IMR-90 (cell line): ENCODE results near the gene CD300C. TPM values are rescaled to one million over a fixed set of nuclear protein-coding genes. Genes with fewer than 3 reads are reported as not detected.

Experiments
- ATAC-seq: fragments of 200-7000 bp; cut with Tn5 transposase; 2 replicates; pipeline ENCODE4 v1.9.1; 2020; ENCODE audit warnings: low read depth, mild to moderate bottlenecking, moderate library complexity
- BruUV-seq: library from RNA; stranded (reverse); fragments of 400-500 nt; replicated peaks from 2 replicates; lab custom pipeline; 2021; lab: Mats Ljungman, UMichigan
- CTCF ChIA-PET: fragments of 300-600 bp; formaldehyde crosslinking; extraction: SDS; loops from one replicate; lab custom pipeline; 2021; ENCODE audit warnings: antibody characterized with exemption; lab: Yijun Ruan, JAX
- POLR2A ChIA-PET: fragments of 300-600 bp; sonication (Branson Sonifier 250); formaldehyde crosslinking; loops from one replicate; lab custom pipeline; 2022; ENCODE audit warnings: antibody characterized with exemption; ENCODE audit not compliant: unreplicated experiment; lab: Charles Lee
- DNase-seq: peaks from one replicate; pipeline ENCODE4 v3.0.0; 2013
- H2AFZ ChIP-seq: replicated peaks from 2 replicates; pipeline ENCODE3; 2013; ENCODE audit warnings: low read length, mild to moderate bottlenecking; ENCODE audit not compliant: poor library complexity
- H2AK5ac ChIP-seq: 2 replicates; pipeline ENCODE4 v1.6.1; 2013; ENCODE audit warnings: low read depth, low read length, inconsistent platforms
- H2AK9ac ChIP-seq: replicated peaks from 2 replicates; pipeline ENCODE3; 2013; ENCODE audit warnings: mild to moderate bottlenecking, low read depth, low read length, moderate library complexity; ENCODE audit not compliant: poor library complexity
- H2BK120ac ChIP-seq: 2 replicates; pipeline ENCODE4 v1.6.1; 2013; ENCODE audit warnings: low read depth, low read length, inconsistent platforms
- H2BK15ac ChIP-seq: 3 replicates; pipeline ENCODE4 v1.6.1; 2013; ENCODE audit warnings: low read depth, low read length, inconsistent platforms
- H2BK20ac ChIP-seq: 2 replicates; pipeline ENCODE4 v1.6.1; 2013; ENCODE audit warnings: low read depth, mild to moderate bottlenecking, inconsistent platforms, low read length, moderate library complexity
- H2BK5ac ChIP-seq: 2 replicates; pipeline ENCODE4 v1.6.1; 2013; ENCODE audit warnings: mild to moderate bottlenecking, low read depth, low read length, inconsistent platforms; ENCODE audit not compliant: poor library complexity, severe bottlenecking
- H3K14ac ChIP-seq: replicated peaks from 2 replicates; pipeline ENCODE4 v1.6.1; 2013; ENCODE audit warnings: low read depth, low read length, inconsistent platforms
- H3K18ac ChIP-seq: 2 replicates; pipeline ENCODE4 v1.6.1; 2013; ENCODE audit warnings: low read depth, low read length, control low read depth
- H3K23ac ChIP-seq: 2 replicates; pipeline ENCODE4 v1.6.1; 2013; ENCODE audit warnings: low read depth, low read length, inconsistent platforms
- H3K27ac ChIP-seq: 2 replicates; pipeline ENCODE4 v1.5.1; 2013; ENCODE audit warnings: mild to moderate bottlenecking, control low read depth, low read length; ENCODE audit not compliant: insufficient read depth
- H3K27me3 ChIP-seq: 2 replicates; pipeline ENCODE4 v1.6.1; 2013; ENCODE audit warnings: low read length; ENCODE audit not compliant: control insufficient read depth, insufficient read depth
- H3K36me3 ChIP-seq: 2 replicates; pipeline ENCODE4 v1.6.1; 2013; ENCODE audit warnings: low read length, mixed read lengths; ENCODE audit not compliant: control insufficient read depth, insufficient read depth
- H3K4ac ChIP-seq: 2 replicates; pipeline ENCODE4 v1.6.1; 2013; ENCODE audit warnings: low read depth, low read length, inconsistent platforms
- H3K4me1 ChIP-seq: 2 replicates; pipeline ENCODE4 v1.6.1; 2013; ENCODE audit warnings: low read length, mixed read lengths; ENCODE audit not compliant: control insufficient read depth, insufficient read depth
- H3K4me2 ChIP-seq: 2 replicates; pipeline ENCODE4 v1.6.1; 2013; ENCODE audit warnings: low read depth, mild to moderate bottlenecking, control low read depth, low read length, moderate library complexity
- H3K4me3 ChIP-seq: 2 replicates; pipeline ENCODE4 v1.5.1; 2013; ENCODE audit warnings: low read depth, mild to moderate bottlenecking, control low read depth, low read length, moderate library complexity; ENCODE audit not compliant: insufficient read depth
- H3K56ac ChIP-seq: 2 replicates; pipeline ENCODE4 v1.6.1; 2013; ENCODE audit warnings: low read length, inconsistent platforms; ENCODE audit not compliant: insufficient read depth; ENCODE audit errors: extremely low read depth
- H3K79me1 ChIP-seq, 2 experiments: 2 replicates each; pipeline ENCODE4 v1.6.1; 2013; ENCODE audit warnings: low read length in 2 of 2, inconsistent platforms in 1 of 2, low read depth in 1 of 2
- H3K9ac ChIP-seq: 2 replicates; pipeline ENCODE4 v1.6.1; 2013; ENCODE audit warnings: low read depth, low read length, control low read depth
- H3K9me1 ChIP-seq: 2 replicates; pipeline ENCODE4 v1.6.1; 2013; ENCODE audit warnings: low read length, inconsistent platforms; ENCODE audit not compliant: insufficient read depth
- H3K9me3 ChIP-seq: 2 replicates; pipeline ENCODE4 v1.6.1; 2013; ENCODE audit warnings: low read length; ENCODE audit not compliant: control insufficient read depth, insufficient read depth
- H4K20me1 ChIP-seq: 2 replicates; pipeline ENCODE4 v1.6.1; 2013; ENCODE audit warnings: low read length, inconsistent platforms; ENCODE audit not compliant: insufficient read depth
- H4K5ac ChIP-seq: 2 replicates; pipeline ENCODE4 v1.6.1; 2013; ENCODE audit warnings: mild to moderate bottlenecking, low read depth, low read length, control low read depth
- H4K8ac ChIP-seq, 2 experiments: 2 replicates each; pipeline ENCODE4 v1.6.1; 2013; ENCODE audit warnings: low read depth in 2 of 2, low read length in 2 of 2, control low read depth in 1 of 2, inconsistent platforms in 1 of 2
- H4K91ac ChIP-seq: 2 replicates; pipeline ENCODE4 v1.6.1; 2013; ENCODE audit warnings: low read depth, low read length, inconsistent platforms; ENCODE audit not compliant: insufficient read depth
- NFE2L2 ChIP-seq: fragments of 150-350 bp; IDR thresholded peaks from 2 replicates; pipeline ENCODE4 v1.6.1; 2016; ENCODE audit warnings: low read depth, mild to moderate bottlenecking, low read length
- SMC3 ChIP-seq: fragments of 150-350 bp; IDR thresholded peaks from 2 replicates; pipeline ENCODE4 v1.6.1; 2016; ENCODE audit warnings: low read depth, mild to moderate bottlenecking, antibody characterized with exemption, low read length, moderate library complexity
- WGBS, 2 experiments: methylation state at CpG; one replicate each; pipeline versions ENCODE4 v1.1.5 to v1.1.7; 2013; ENCODE audit warnings: missing lambda C conversion rate in 2 of 2; ENCODE audit not compliant: insufficient read length in 1 of 2; ENCODE audit errors: extremely low coverage in 2 of 2; 5-methylcytosine and 5-hydroxymethylcytosine counted together
- dilution Hi-C: fragments of 300-500 bp; cut with HindIII; formaldehyde crosslinking; loops from one replicate; pipeline ENCODE4 v1.14.3; 2018; ENCODE audit warnings: low sequenced_read_pairs; ENCODE audit not compliant: unreplicated experiment
- in situ Hi-C: fragments of 300-500 bp; cut with MboI; formaldehyde crosslinking; loops from 3 replicates; pipeline ENCODE4 v1.14.3; 2019; ENCODE audit warnings: low sequenced_read_pairs, inconsistent platforms, mixed read lengths
- intact Hi-C: fragments of 100-400 bp; cut with micrococcal nuclease; formaldehyde crosslinking; loops from 2 replicates; pipeline ENCODE4 v1.10.0; 2022
- polyA plus RNA-seq, 3 experiments: library from polyadenylated mRNA; depleted of rRNA; stranded (reverse); fragments of >200 nt; gene quantifications; 2 replicates each; pipeline ENCODE4 v1.2.3, GENCODE V29; 2012; ENCODE audit warnings: low replicate concordance in 1 of 3
- total RNA-seq: library from RNA; depleted of rRNA; stranded (reverse); fragments of >200 nt; gene quantifications from 2 replicates; pipeline ENCODE4 v1.2.3, GENCODE V29; 2012

The CD300C gene
- total and polyA plus RNA-seq, 2 of the 4 experiments (the other 2 are of a cell fraction), result not detected

DNA sequence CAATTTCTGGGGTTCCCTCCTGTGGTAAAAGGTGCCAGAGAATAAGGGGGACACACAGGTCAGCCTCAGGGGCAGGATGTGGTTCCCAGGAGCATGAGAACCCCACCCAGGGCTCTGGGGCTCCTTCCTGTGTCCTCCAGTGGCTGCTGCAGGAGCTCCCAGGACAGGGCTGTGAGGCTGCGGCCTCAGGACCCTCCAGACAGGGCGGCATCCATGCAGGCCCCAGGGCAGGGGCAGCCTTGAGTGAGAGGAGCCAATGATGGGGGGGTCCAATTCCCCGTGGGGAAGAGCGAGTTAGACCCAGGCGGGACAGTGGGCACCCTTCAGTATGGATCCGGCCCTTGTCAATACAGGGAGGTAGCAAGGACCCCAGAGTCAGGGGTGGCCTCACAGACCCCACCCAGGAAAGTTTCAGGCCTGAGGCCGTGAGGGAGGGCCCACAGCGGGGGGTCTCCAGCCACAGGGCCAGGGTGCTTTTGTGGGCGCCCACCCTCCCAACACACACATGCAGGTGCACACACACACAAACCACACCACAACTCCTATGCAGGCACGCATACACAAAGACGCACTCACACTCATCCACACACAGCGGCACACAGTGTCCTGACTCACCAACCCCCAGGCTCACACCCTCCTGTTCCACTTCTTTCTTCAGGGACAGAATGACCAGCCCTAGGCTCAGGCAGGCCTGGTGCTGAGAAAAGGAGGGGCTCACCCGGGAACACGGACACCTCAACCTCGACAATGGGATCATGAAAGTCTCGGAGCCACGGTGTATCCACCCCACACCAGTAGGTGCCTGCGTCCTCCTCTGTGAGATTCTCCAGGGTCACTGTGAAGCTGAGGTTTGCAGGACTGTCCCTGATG, 1.8 kb downstream of the CD300C start (continued):
- no peak for TF ChIP-seq SMC3

DNA sequence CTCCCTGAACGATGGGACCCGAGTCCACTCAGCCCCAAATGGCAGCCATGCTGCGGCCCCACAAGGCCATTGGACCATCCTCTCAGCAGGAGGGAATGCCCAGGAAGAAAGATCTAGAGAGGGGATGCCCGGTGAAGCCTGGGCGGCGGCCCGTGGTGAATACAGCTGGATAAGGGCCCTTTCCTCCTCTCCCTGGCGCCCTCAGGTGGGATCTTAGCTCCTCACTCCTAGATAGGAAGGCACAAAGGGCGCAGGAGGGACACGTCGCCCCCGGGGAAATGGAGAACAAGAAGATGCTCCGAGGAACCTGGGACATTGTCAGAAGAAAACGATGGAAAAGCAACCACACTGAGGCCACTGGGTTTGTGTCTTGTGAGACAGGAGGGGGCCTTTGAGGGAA, 2.5 kb downstream of the CD300C start:
- Histone ChIP-seq H3K9ac (no peak overlapping the region), H2AK5ac (no peak overlapping the region), H2AFZ (no peak overlapping the region), H3K4ac (no peak overlapping the region), H3K18ac (no peak overlapping the region), H4K91ac (no peak overlapping the region), H2BK15ac (no peak overlapping the region), H3K79me1 (no peaks in the 10 kb centered on the region), H2BK120ac (no peak overlapping the region), H3K27ac (no peak overlapping the region), H3K4me2 (no peak overlapping the region), H3K14ac (no peak overlapping the region), H4K8ac (no peak overlapping the region), H4K20me1 (no peaks in the 10 kb centered on the region), H3K9me1 (no peaks in the 10 kb centered on the region), H3K36me3 (no peaks in the 10 kb centered on the region), H2AK9ac (no peak overlapping the region), H3K56ac (no peak overlapping the region), H3K27me3 (no peaks in the 10 kb centered on the region), H3K4me1 (no peaks in the 10 kb centered on the region), H3K9me3 (peaks cover 55% of the 10 kb centered on the region), H2BK20ac (no peak overlapping the region), H3K4me3 (no peak overlapping the region), H3K23ac (no peak overlapping the region), H4K5ac (no peak overlapping the region), H2BK5ac (no peak overlapping the region)
- ChIA-PET CTCF (no interaction called here), POLR2A (no interaction called here)
- in situ Hi-C loops, result no loop called here
- DNase-seq, result no peak
- no TSS peak for BruUV-seq
- intact Hi-C loops, result no loop called here
- no peak for ATAC-seq
- no peak for TF ChIP-seq NFE2L2
- dilution Hi-C loops, result no loop called here
- no CpG with 5 or more reads among the region's 14 CpGs for WGBS, 2 experiments
